ENCODE data around the gene TEPSIN. TPM values are rescaled to one million over a fixed set of nuclear protein-coding genes. Genes with fewer than 3 reads are reported as not detected.

Gene TEPSIN
- total and polyA plus RNA-seq, 2 of the 13 experiments (the other 11 are each of a cell fraction or from before 2014, with no cell fraction given), result 16.1 to 18.8 TPM

GRCh38 chr17:81241648-81242420 is 3.0 kb upstream of the TEPSIN start (continued):
- no peak for TF ChIP-seq ZBED4 (CRISPR knock-in tag; IDR thresholded peaks at IDR 0.05; ENCODE audit: borderline replicate concordance)
- TF ChIP-seq, protein P1, sequence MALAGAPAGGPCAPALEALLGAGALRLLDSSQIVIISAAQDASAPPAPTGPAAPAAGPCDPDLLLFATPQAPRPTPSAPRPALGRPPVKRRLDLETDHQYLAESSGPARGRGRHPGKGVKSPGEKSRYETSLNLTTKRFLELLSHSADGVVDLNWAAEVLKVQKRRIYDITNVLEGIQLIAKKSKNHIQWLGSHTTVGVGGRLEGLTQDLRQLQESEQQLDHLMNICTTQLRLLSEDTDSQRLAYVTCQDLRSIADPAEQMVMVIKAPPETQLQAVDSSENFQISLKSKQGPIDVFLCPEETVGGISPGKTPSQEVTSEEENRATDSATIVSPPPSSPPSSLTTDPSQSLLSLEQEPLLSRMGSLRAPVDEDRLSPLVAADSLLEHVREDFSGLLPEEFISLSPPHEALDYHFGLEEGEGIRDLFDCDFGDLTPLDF (CRISPR knock-in tag; IDR thresholded peaks at IDR 0.05), result no peak
- TF ChIP-seq ZNF496 (CRISPR knock-in tag; IDR thresholded peaks at IDR 0.05; ENCODE audit: insufficient replicate concordance), result no peak
- no peak for TF ChIP-seq MED1 (CRISPR knock-in tag; IDR thresholded peaks at IDR 0.05)
- TF ChIP-seq HMGA1 (CRISPR knock-in tag; conservative IDR thresholded peaks at IDR 0.05), result no peak
- TF ChIP-seq, protein P2, sequence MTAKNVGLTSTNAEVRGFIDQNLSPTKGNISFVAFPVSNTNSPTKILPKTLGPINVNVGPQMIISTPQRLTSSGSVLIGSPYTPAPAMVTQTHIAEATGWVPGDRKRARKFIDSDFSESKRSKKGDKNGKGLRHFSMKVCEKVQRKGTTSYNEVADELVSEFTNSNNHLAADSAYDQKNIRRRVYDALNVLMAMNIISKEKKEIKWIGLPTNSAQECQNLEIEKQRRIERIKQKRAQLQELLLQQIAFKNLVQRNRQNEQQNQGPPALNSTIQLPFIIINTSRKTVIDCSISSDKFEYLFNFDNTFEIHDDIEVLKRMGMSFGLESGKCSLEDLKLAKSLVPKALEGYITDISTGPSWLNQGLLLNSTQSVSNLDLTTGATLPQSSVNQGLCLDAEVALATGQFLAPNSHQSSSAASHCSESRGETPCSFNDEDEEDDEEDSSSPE (CRISPR knock-in tag; IDR thresholded peaks at IDR 0.05), result no peak
- TF ChIP-seq, protein P3, sequence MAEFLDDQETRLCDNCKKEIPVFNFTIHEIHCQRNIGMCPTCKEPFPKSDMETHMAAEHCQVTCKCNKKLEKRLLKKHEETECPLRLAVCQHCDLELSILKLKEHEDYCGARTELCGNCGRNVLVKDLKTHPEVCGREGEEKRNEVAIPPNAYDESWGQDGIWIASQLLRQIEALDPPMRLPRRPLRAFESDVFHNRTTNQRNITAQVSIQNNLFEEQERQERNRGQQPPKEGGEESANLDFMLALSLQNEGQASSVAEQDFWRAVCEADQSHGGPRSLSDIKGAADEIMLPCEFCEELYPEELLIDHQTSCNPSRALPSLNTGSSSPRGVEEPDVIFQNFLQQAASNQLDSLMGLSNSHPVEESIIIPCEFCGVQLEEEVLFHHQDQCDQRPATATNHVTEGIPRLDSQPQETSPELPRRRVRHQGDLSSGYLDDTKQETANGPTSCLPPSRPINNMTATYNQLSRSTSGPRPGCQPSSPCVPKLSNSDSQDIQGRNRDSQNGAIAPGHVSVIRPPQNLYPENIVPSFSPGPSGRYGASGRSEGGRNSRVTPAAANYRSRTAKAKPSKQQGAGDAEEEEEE (CRISPR knock-in tag; IDR thresholded peaks at IDR 0.05; ENCODE audit: borderline replicate concordance), result no peak
- no peak for TF ChIP-seq ZMYM2 (CRISPR knock-in tag; IDR thresholded peaks at IDR 0.05)
- TF ChIP-seq E2F2 (CRISPR knock-in tag; IDR thresholded peaks at IDR 0.05; ENCODE audit: borderline replicate concordance), result no peak
- TF ChIP-seq ATRX (CRISPR knock-in tag; IDR thresholded peaks at IDR 0.05; ENCODE audit: borderline replicate concordance), result no peak
- TF ChIP-seq HOXA9 (CRISPR knock-in tag; IDR thresholded peaks at IDR 0.05; ENCODE audit: borderline replicate concordance), result no peak
- TF ChIP-seq, protein P4, sequence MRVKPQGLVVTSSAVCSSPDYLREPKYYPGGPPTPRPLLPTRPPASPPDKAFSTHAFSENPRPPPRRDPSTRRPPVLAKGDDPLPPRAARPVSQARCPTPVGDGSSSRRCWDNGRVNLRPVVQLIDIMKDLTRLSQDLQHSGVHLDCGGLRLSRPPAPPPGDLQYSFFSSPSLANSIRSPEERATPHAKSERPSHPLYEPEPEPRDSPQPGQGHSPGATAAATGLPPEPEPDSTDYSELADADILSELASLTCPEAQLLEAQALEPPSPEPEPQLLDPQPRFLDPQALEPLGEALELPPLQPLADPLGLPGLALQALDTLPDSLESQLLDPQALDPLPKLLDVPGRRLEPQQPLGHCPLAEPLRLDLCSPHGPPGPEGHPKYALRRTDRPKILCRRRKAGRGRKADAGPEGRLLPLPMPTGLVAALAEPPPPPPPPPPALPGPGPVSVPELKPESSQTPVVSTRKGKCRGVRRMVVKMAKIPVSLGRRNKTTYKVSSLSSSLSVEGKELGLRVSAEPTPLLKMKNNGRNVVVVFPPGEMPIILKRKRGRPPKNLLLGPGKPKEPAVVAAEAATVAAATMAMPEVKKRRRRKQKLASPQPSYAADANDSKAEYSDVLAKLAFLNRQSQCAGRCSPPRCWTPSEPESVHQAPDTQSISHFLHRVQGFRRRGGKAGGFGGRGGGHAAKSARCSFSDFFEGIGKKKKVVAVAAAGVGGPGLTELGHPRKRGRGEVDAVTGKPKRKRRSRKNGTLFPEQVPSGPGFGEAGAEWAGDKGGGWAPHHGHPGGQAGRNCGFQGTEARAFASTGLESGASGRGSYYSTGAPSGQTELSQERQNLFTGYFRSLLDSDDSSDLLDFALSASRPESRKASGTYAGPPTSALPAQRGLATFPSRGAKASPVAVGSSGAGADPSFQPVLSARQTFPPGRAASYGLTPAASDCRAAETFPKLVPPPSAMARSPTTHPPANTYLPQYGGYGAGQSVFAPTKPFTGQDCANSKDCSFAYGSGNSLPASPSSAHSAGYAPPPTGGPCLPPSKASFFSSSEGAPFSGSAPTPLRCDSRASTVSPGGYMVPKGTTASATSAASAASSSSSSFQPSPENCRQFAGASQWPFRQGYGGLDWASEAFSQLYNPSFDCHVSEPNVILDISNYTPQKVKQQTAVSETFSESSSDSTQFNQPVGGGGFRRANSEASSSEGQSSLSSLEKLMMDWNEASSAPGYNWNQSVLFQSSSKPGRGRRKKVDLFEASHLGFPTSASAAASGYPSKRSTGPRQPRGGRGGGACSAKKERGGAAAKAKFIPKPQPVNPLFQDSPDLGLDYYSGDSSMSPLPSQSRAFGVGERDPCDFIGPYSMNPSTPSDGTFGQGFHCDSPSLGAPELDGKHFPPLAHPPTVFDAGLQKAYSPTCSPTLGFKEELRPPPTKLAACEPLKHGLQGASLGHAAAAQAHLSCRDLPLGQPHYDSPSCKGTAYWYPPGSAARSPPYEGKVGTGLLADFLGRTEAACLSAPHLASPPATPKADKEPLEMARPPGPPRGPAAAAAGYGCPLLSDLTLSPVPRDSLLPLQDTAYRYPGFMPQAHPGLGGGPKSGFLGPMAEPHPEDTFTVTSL (CRISPR knock-in tag; IDR thresholded peaks at IDR 0.05; ENCODE audit: borderline replicate concordance), result no peak
